Activated B cell treated with CpG ODN at 0.5 μM for 24 hours (primary cell): ENCODE results near the gene ATAD1. TPM values are rescaled to one million over a fixed set of nuclear protein-coding genes. Genes with fewer than 3 reads are reported as not detected.

ENCODE experiments used
- ATAC-seq: fragments of 200-7000 bp; cut with Tn5 transposase; one replicate; pipeline ENCODE4 v1.10.0; 2021; ENCODE audit warnings: low read depth, mild to moderate bottlenecking, moderate library complexity
- CTCF ChIA-PET: fragments of 350-600 bp; sonication (Branson Sonifier 250); formaldehyde crosslinking; loops from one replicate; lab custom pipeline; 2021; ENCODE audit warnings: antibody characterized with exemption; lab: Charles Lee
- POLR2A ChIA-PET: fragments of 350-600 bp; sonication (Branson Sonifier 250); formaldehyde crosslinking; loops from one replicate; lab custom pipeline; 2021; ENCODE audit warnings: antibody characterized with exemption; lab: Charles Lee
- DNase-seq: peaks from one replicate; pipeline ENCODE4 v3.0.0; 2022
- H3K27ac Mint-ChIP-seq: one replicate; pipeline ENCODE4 v1.8.0; 2020; ENCODE audit warnings: mixed read lengths
- H3K27me3 Mint-ChIP-seq: one replicate; pipeline ENCODE4 v1.8.0; 2021; ENCODE audit warnings: mixed read lengths
- H3K36me3 Mint-ChIP-seq: one replicate; pipeline ENCODE4 v1.8.0; 2021; ENCODE audit warnings: low read depth, mixed read lengths
- H3K4me1 Mint-ChIP-seq: one replicate; pipeline ENCODE4 v1.8.0; 2021; ENCODE audit warnings: mixed read lengths
- H3K4me3 Mint-ChIP-seq: one replicate; pipeline ENCODE4 v1.8.0; 2020; ENCODE audit warnings: mild to moderate bottlenecking, mixed read lengths
- H3K9me3 Mint-ChIP-seq: one replicate; pipeline ENCODE4 v1.8.0; 2020; ENCODE audit warnings: mixed read lengths
- intact Hi-C: fragments of 100-400 bp; cut with micrococcal nuclease; formaldehyde crosslinking; loops from one replicate; pipeline ENCODE4 v1.15.1; 2024
- total RNA-seq: library from RNA; stranded (reverse); gene quantifications from 2 replicates; pipeline ENCODE4 v1.2.3, GENCODE V29; 2022
- TF ChIP-seq, protein P1 (sequence below): fragments of 200-600 bp; IDR thresholded peaks from one replicate; pipeline ENCODE4 v1.8.0; 2022; ENCODE audit warnings: antibody characterized with exemption, mild to moderate bottlenecking

ATAD1 gene
- total RNA-seq, 1 donor from 2014 or later = 42.6 TPM

DNA sequence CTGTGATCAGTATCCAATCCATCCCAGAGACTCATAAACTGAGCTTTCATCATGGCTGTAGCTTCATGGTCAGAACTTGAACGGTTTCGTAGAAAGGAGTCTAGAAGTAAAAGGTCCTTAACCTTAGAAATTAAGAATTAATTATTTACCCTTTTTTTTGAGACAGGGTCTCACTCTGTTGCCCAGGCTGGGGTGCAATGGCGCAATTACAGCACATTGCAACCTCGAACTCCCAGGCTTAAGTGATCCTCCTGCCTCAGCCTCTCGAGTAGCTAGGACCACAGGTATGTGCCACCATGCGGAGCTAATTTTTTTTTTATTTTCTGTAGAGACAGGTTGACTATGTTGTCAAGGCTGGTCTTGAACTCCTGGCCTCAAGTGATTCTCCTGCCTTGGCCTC is 41.7 kb downstream of the ATAD1 start:
- TF ChIP-seq, protein P1, sequence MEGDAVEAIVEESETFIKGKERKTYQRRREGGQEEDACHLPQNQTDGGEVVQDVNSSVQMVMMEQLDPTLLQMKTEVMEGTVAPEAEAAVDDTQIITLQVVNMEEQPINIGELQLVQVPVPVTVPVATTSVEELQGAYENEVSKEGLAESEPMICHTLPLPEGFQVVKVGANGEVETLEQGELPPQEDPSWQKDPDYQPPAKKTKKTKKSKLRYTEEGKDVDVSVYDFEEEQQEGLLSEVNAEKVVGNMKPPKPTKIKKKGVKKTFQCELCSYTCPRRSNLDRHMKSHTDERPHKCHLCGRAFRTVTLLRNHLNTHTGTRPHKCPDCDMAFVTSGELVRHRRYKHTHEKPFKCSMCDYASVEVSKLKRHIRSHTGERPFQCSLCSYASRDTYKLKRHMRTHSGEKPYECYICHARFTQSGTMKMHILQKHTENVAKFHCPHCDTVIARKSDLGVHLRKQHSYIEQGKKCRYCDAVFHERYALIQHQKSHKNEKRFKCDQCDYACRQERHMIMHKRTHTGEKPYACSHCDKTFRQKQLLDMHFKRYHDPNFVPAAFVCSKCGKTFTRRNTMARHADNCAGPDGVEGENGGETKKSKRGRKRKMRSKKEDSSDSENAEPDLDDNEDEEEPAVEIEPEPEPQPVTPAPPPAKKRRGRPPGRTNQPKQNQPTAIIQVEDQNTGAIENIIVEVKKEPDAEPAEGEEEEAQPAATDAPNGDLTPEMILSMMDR = no peak
- intact Hi-C loops = no loop called here
- no peak for ATAC-seq
- Mint-ChIP-seq H3K36me3 (peaks cover 56% of the 10 kb centered on the region), H3K27ac (no peak overlapping the region), H3K4me3 (no peak overlapping the region), H3K4me1 (peaks cover 7% of the 10 kb centered on the region), H3K27me3 (no peaks in the 10 kb centered on the region), H3K9me3 (no peaks in the 10 kb centered on the region)
- DNase-seq = no peak
- POLR2A ChIA-PET = no interaction called here
- CTCF ChIA-PET = no interaction called here

DNA sequence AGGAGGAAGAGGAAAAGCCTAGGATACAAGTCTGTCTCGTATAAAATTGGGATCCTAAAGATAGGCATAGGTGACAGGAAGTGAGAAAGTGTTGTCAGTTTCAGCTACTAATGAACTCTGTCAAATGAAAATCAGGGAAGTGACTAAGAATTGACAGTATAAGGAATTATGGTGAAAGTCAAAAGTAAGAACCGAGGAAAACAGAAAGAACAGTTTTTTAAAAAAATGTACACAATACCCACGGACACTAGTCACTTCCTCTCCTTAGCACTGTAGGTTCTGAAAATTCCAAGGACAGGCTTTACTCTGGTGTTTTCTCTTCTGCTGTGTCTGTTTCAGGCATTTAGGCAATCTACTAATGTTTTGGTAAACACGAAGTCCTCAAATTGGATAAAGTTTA is 42.3 kb downstream of the ATAD1 start:
- DNase-seq (no peak), ATAC-seq (no peak)
- CTCF ChIA-PET = no interaction called here
- Mint-ChIP-seq H3K36me3 (peaks cover 51% of the 10 kb centered on the region), H3K27ac (peak overlapping the region; percentile 0), H3K4me3 (no peak overlapping the region), H3K9me3 (no peaks in the 10 kb centered on the region), H3K27me3 (no peaks in the 10 kb centered on the region), H3K4me1 (peaks cover 7% of the 10 kb centered on the region)
- intact Hi-C loops = no loop called here
- POLR2A ChIA-PET = no interaction called here
- TF ChIP-seq, protein P1 = no peak

- Mint-ChIP-seq H3K4me1 (peaks cover 7% of the 10 kb centered on the region), H3K4me3 (no peak overlapping the region), H3K27me3 (no peaks in the 10 kb centered on the region), H3K27ac (no peak overlapping the region), H3K9me3 (no peaks in the 10 kb centered on the region), H3K36me3 (peaks cover 62% of the 10 kb centered on the region)
- ChIA-PET CTCF (interaction anchor here (1.6 kb wide), 1 partner anchor 20 kb away, joined by 5 read pairs; no protein-coding TSS in a partner anchor), POLR2A (no interaction called here)
- TF ChIP-seq, protein P1 = peak; percentile 27
- no peak for ATAC-seq
- DNase-seq = no peak
- intact Hi-C loops = loop anchor here (1.0 to 2.0 kb wide), 2 partner anchors 116 to 239 kb away; no protein-coding TSS in a partner anchor
Observed at GRCh38 chr10:87771871-87772500, 46.0 kb downstream of the ATAD1 start.

- Mint-ChIP-seq H3K4me3 (no peak overlapping the region), H3K36me3 (peaks cover 58% of the 10 kb centered on the region), H3K4me1 (peaks cover under 1% of the 10 kb centered on the region), H3K27ac (no peak overlapping the region), H3K27me3 (no peaks in the 10 kb centered on the region), H3K9me3 (no peaks in the 10 kb centered on the region)
- intact Hi-C loops = no loop called here
- DNase-seq = no peak
- TF ChIP-seq, protein P1 = no peak
- no peak for ATAC-seq
- POLR2A ChIA-PET = no interaction called here
- CTCF ChIA-PET = no interaction called here
Observed at GRCh38 chr10:87767253-87767652, 50.8 kb downstream of the ATAD1 start.

- no peak overlapping the region for H3K27ac Mint-ChIP-seq
- intact Hi-C loops = no loop called here
- no peak for DNase-seq
- no peaks in the 10 kb centered on the region for H3K27me3 Mint-ChIP-seq
- ChIA-PET CTCF (no interaction called here), POLR2A (no interaction called here)
- peaks cover 4% of the 10 kb centered on the region for H3K4me1 Mint-ChIP-seq
- H3K36me3 Mint-ChIP-seq = peaks cover 65% of the 10 kb centered on the region
- H3K9me3 Mint-ChIP-seq = no peaks in the 10 kb centered on the region
- TF ChIP-seq, protein P1 = no peak
- no peak for ATAC-seq
- H3K4me3 Mint-ChIP-seq = no peak overlapping the region
Observed at GRCh38 chr10:87765666-87766376, 52.2 kb downstream of the ATAD1 start.
